HG03066 (cell line): Measurements from ENCODE around the gene HMG20A.

ENCODE experiments used
- ATAC-seq: cut with Tn5 transposase; IDR thresholded peaks from one replicate; pipeline ENCODE4 v1.9.1; 2021; ENCODE audit warnings: low read depth; ENCODE audit not compliant: unreplicated experiment

HMG20A gene

GRCh38 chr15:77513226-77513625, 92.5 kb downstream of the HMG20A start:
- no peak for ATAC-seq

DNA sequence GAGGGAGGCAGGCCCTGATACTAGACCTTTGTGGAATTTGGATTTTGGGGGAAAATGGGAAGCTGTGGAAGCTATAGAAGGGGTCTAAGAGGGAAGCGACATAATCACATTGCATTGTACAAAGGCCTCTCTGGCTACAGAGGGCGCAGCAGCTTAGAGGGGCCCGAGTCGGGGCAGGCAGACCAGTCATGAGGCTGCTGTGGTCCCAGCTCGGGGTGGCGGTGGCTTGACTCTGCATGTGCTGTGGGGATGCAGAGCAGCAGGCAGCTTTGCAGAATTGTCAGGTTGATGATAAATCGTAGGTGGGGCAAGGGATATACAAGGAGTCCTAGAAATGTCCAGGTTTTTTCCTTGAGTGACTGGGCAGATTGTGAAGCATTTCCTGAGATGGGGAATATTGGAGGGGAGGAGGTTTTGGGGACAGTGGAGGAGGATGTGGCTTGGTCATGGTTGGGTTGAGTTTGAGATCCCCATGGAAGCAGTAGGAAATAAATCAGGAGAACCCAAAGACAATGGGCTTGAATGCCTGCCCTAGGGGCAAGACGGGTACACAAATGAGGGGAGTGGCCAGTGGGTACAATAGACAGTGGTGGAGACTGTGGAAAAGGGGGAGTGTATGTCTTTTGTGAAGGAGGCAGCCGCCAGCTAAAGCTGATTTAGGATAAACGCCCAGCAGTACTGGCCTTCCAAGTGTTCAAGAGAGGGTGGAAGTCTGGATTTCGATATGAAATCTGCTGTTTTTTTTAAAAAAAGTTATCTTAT, 94.1 kb downstream of the HMG20A start:
- no peak for ATAC-seq

GRCh38 chr15:77515613-77516012, 94.9 kb downstream of the HMG20A start:
- no peak for ATAC-seq

- ATAC-seq: no peak
Observed at GRCh38 chr15:77516076-77516475, 95.4 kb downstream of the HMG20A start.

DNA sequence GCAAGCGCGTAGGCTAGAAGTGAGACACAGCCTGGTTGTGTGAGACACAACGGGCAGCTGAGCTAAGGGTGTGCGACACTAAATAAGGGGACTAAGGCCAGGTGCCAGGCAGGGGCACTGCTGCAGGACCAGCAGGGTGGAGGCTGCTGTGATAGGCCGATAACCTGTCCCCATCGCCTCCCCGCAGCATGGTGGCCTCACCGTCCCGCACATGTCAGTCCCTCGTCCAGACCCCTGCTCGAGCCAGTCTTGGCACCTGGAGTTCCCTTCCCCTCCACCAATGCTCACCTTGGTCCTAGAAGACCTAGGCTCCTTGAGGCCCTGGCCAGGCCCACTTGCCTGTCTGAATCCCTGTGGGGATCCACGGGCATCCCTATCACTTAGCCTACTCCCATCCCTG, 96.1 kb downstream of the HMG20A start:
- ATAC-seq: no peak

DNA sequence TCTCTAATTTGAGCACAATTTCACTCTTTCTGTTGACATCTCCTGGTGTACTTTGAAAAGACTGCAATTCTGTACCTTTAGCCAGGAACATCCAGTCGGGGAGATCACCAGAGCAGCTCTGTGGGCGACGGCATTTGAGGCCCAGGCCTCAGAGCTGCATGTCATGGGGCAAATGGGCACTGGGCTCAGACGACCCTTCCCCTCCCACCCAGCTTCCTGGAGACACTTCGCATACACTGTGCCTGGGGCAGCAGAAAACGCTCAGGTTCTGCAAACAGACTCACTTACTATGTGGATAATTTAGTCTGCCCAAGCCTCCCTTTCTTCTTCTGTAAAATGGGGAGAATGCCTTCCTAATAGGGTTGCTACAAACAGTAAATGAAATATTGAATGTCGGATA, 96.9 kb downstream of the HMG20A start:
- no peak for ATAC-seq

- no peak for ATAC-seq
Observed at GRCh38 chr15:77518458-77518857, 97.8 kb downstream of the HMG20A start.

DNA sequence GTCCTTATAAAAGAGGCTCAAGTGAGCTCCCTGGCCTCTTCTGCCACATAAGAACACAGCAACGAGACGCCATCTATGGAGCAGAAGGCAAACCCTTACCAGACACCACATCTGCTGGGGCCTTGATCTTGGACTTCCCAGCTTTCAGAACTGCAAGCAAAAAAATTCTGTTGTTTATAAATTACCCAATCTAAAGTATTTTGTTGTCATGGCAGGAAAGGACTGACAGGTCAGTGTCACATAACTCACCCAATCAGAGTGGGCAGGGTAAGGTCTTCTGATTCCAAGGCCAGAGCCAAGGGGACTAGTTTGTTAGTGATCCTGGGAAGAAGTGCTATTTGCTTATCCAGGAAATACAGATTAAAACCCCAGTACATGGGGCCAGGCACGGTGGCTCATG, 98.9 kb downstream of the HMG20A start:
- no peak for ATAC-seq

- no peak for ATAC-seq
Observed at GRCh38 chr15:77521206-77521605, 100.5 kb downstream of the HMG20A start.

DNA sequence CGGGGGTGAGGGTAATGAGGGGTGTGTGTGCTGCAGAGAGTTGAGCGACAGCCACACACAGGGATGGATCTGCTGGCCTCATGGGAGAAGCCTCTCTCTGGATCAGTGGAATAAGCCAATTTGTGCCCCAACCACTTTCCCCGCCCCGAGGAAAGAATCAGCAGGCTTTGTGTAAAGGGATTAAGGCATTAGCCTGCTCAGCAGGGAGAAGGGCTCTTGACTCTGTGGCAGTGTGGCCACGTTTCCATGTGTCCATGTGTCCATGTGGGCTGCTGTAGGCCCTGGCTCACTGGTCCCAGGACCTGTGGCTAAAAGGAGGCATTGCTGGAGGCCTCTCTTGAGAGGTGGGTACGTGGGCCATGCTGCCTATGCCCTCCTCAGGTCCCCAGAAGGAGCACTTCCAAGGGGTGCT, 104.7 kb downstream of the HMG20A start:
- ATAC-seq: no peak

DNA sequence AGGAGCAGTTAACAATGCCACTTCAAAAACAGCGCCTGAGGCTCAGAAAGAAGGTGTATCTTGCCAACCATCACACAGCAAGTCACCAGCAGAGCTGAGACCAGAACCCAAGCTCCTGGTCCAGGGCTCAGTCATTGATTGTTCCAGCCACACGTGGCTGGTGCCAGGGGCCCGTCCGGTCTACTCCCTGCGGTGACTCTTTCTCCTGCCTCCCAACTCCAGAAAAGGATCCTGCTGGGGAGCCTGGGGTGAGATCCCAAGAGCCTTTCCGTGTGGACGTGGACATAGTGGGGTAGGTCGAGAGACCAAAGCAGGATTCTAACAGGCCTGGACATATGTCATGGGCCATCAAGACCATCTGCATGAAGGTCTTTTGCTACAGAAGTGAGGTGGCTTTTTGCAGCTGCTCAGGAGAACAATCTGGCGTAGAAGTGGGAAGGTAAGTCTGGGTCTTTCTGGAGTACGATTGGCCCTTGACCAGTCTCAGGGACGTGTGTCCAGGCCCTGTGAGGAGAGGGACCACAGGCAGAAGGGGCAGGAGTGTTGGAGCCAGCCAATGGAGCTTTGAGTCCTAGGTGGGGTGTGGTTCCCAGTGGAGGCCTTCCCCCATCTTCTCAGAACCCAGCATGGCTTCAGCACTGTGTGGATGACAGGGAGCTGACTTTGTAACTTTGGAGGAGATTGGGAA, 105.4 kb downstream of the HMG20A start:
- ATAC-seq: no peak

DNA sequence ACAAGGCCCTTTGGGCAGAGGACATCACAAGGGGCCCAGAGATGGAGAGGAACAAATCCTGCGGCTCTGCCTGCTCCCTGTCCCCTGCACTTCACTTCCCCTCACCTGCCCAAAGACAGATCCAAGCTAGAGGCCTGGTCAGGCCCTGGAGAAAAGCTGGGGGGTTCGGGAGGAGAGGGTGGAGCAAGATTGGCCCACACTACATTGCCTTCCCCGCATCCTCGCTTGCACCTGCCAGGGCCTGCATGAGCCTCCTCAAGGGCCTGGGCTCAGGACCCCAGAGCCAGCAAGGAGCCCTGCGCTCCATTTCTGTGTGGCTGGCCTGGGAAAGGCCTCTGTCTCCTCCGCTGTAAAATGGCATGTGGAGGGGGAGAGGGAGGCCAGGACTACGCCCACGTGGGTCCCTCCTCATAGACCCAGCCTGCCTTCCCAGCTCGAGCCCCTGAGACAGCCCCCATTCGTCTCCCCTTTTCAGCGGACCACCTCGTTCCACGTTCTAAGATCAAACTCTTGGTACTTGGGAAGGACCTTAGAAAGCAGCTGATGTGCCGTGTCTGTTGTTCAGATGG, 106.0 kb downstream of the HMG20A start:
- no peak for ATAC-seq

- ATAC-seq: no peak
Observed at GRCh38 chr15:77527164-77527778, 106.6 kb downstream of the HMG20A start.

GRCh38 chr15:77527831-77528231, 107.1 kb downstream of the HMG20A start:
- no peak for ATAC-seq

DNA sequence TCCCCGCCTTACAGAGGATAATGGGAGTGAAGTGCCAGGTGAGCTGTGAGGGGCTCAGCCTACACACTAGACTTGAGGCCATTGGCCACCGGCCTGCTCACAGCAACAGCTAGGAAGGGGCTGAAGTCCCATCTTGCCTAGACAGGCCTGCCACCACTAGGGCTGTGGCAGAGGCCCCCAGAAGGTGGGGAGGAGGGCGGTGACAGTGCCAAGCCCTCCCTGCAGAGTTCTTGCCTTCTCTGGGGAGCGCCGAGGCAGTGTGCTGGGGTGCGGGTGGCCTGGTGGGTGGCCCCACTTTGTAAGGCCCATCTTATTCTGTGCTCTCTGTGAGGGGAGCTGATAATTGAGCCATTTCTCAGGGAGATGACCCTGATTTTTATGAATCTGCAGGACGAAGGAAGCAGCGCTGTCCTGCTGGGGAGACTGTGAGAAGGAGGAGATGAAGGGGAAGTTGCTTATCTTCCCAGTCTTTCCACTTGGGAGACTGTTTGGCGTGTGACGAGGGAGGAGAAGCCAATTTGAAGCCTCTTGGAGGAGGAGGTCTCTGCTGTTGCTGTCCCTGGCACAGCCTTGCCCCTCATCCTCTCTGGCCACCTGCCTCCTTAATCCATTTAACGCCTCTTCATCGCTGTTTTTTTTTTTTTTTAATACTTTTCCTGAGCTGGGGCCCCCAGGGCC, 107.7 kb downstream of the HMG20A start:
- ATAC-seq: no peak

DNA sequence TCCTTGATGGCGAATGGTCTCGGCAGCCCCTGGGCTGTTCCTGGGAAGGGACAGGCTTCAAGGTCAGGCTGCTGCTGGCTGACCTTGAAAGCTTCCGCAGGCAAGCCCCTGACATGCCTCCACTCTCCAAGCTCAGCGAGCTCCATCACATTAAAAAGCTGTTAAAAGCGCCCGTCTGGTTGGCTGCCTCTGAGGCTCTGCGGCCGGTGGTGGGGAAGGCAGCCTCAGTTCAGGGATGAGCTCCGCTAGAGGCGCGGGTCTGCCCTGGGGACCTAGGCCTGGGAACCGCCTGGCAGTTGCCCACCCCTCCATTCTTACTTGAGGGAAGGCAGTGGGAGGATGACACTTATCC, 108.3 kb downstream of the HMG20A start:
- no peak for ATAC-seq

DNA sequence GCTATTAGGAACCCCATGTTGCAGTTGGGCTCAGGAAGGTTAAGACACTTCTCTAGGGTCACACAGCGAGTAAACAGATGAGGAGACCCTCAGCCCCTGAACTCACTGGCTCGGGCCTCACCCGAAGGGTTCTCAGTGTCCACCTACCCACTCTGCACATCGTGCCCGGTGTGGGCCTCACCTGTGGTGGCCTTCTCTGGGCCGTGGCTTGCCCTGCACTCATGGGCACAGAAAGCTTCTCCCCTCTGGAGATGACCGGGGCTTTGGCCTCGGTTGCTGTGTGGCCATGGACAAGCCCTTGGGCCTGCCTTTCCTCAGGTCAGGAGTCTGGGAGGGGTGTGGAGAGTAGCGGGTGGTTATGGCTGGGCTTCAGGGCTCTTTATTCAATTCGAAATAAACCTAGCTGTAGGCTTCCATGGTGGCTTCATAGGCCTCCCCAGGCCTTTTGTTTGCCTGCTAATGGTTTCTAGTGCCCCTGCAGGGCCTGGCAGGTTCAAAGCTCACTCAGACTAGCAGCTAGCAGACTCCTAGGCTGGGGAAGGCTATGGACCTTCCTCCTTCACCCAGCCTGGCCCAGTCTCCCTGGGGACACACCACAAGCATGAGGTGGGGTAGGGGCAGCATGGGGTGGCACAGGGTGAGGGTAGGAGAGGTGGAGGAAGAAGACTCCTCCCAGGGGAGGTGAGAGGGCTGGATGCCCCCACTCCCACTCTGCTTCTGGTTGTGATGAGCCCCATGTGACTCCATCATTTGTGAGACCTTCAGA, 108.9 kb downstream of the HMG20A start:
- no peak for ATAC-seq

GRCh38 chr15:77530576-77530975, 109.9 kb downstream of the HMG20A start:
- no peak for ATAC-seq

- no peak for ATAC-seq
Observed at GRCh38 chr15:77531191-77532000, 110.7 kb downstream of the HMG20A start.
